GM12801 (cell line): ENCODE data around the gene SPTBN2.

Source experiments
- CTCF ChIP-seq: IDR thresholded peaks from one replicate; pipeline ENCODE4 v1.5.1; 2011; ENCODE audit warnings: control low read depth; ENCODE audit not compliant: insufficient read length; ENCODE audit errors: extremely low read depth

Gene SPTBN2

GRCh38 chr11:66697988-66698387 lies 31.0 kb downstream of the SPTBN2 start:
- TF ChIP-seq CTCF: no peak

GRCh38 chr11:66696146-66696545 lies 32.9 kb downstream of the SPTBN2 start:
- no peak for TF ChIP-seq CTCF

GRCh38 chr11:66694732-66695207 lies 34.2 kb downstream of the SPTBN2 start:
- TF ChIP-seq CTCF: peak; percentile 17

- no peak for TF ChIP-seq CTCF
Observed at GRCh38 chr11:66694056-66694410, 35.0 kb downstream of the SPTBN2 start.

GRCh38 chr11:66693356-66694055 lies 35.5 kb downstream of the SPTBN2 start:
- TF ChIP-seq CTCF: no peak

- no peak for TF ChIP-seq CTCF
Observed at GRCh38 chr11:66692871-66693331, 36.1 kb downstream of the SPTBN2 start.

- no peak for TF ChIP-seq CTCF
Observed at GRCh38 chr11:66692446-66692845, 36.6 kb downstream of the SPTBN2 start.
